LNCAP (cell line): ENCODE results near the gene AGAP9.

Experiments
- TF ChIP-seq, protein P1 (sequence below): fragments of 450-650 bp; IDR thresholded peaks from 2 replicates; pipeline ENCODE4 v1.5.1; 2017; ENCODE audit warnings: mild to moderate bottlenecking

Gene AGAP9

DNA sequence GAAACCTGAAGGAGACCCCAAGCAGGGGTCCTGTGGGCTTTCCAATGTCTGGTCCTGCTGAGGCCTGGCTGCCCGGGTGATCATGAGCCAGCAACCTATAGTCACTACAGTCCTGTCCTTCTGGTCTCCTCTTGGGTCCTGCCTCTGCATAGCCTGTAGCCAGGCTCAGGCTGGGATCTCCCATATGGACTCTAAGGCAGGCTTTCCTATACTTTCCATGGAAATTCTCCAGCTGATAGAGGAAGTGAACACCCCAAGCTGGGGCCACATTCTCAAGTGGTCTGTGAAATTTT, 66.0 kb downstream of the AGAP9 start:
- TF ChIP-seq, protein P1, sequence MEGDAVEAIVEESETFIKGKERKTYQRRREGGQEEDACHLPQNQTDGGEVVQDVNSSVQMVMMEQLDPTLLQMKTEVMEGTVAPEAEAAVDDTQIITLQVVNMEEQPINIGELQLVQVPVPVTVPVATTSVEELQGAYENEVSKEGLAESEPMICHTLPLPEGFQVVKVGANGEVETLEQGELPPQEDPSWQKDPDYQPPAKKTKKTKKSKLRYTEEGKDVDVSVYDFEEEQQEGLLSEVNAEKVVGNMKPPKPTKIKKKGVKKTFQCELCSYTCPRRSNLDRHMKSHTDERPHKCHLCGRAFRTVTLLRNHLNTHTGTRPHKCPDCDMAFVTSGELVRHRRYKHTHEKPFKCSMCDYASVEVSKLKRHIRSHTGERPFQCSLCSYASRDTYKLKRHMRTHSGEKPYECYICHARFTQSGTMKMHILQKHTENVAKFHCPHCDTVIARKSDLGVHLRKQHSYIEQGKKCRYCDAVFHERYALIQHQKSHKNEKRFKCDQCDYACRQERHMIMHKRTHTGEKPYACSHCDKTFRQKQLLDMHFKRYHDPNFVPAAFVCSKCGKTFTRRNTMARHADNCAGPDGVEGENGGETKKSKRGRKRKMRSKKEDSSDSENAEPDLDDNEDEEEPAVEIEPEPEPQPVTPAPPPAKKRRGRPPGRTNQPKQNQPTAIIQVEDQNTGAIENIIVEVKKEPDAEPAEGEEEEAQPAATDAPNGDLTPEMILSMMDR, result no peak

DNA sequence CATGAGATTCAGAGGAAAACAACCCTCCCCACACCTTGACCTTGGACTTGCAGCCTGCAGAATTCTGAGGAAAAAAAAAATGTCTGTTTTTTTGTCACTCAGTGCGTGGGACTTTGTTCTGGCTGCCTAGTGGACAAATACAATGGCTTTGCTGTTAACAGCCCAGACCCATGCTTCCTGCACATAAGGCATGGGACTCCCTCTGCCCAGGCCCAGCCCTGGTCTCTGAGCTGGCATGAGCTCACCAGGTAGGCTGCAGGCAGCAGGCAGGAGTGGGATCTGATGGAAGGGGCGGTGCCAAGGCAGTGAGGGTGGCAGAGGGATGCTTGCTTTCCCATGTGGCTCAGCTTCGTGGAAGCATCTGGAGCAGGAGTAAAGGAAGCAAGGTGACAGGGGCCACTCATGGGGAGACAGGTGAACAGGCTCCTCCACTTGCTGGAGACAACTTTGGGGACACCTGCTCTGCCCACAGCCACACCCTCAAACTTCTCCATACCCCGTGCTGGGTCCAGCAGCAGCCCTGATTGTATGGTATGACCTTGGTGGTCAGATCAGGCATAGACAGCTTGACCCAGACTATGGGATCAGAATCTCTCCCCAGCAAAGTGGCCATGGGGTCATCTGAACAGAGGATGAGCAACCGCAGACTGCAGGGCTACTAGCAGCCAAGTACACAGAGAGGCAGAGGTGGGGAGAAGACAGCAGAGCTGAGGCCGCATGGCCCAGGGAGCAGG, 66.5 kb downstream of the AGAP9 start:
- TF ChIP-seq, protein P1, result no peak

DNA sequence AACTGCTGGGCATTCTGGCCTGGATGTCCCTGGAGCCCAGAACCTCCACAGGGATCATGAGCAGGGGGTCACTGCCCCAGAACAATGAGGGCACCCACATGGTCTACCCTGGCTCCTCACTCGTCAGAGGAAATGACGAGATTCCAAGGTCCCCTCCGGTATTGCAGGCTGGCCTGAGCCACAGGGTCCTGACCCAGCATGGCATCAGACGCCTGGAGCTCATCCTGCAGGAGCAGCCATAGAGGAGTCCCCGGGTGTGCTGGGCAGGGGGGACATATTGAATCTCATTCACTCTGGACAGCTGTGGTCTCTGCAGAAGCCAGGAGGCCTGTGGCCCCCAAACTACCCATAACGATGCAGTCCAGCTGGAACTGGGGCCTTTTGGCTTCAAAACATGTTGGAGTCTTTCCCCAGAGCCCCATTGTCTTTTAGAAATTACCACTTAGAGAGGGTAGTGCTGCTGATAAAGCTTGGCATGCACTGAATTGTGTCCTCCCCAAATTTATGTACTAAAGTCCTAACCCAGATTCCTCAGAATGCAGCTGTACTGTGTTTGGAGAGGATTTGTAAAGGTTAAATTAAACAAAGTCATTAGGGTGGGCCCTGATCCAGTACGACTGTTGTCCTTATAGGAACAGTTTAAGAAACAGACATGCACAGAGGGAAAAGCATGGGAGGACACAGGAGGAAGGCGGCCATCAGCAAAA, 67.2 kb downstream of the AGAP9 start:
- TF ChIP-seq, protein P1, result no peak

DNA sequence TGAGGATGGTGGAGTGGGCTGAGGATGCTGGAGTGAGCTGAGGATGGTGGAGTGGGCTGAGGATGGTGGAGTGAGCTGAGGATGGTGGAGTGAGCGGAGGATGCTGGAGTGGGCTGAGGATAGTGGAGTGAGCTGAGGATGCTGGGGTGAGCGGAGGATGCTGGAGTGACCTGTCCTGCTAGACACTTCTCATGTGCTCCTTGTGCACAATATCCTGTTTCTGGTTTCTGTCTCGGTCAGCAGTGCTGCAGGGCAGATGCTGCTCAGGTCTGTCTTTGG, 68.7 kb downstream of the AGAP9 start:
- TF ChIP-seq, protein P1, result no peak

DNA sequence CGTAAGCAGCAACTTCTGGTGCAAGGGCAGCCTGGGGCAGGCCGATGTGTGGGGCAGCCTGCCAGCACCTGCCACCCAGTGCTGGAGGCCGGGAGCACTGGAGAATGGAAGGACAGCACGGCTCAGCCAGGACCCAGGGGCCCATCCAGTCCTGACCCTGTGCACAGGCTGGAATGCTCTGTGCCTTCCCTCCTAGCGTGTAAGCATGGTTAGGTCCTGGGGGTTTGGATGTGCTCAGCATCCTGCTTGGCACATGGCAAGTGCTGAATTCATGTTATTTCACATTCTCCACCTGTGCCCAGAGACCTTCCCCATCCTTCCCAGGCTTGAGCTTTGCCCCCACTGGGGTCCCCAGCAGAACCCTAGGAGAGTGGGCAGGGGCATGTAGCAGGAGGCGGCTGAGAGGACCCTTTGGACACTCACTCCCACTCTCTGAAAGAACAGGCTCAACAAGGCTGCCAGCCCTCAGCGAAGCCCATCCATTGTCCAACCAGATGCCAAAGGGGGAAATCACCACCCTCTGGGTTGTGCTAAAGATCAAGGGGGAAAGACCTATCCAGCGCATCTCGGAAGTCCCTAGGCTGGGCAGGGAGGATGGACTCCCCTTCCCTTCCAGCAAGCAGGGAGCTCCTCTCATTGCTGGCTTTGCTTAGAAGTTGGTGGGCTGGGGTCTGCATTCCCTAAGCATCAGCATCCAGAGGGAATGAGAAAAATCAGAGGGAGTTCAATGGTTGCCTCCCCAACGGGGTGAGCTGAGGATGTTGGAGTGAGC, 69.2 kb downstream of the AGAP9 start:
- TF ChIP-seq, protein P1, result no peak

DNA sequence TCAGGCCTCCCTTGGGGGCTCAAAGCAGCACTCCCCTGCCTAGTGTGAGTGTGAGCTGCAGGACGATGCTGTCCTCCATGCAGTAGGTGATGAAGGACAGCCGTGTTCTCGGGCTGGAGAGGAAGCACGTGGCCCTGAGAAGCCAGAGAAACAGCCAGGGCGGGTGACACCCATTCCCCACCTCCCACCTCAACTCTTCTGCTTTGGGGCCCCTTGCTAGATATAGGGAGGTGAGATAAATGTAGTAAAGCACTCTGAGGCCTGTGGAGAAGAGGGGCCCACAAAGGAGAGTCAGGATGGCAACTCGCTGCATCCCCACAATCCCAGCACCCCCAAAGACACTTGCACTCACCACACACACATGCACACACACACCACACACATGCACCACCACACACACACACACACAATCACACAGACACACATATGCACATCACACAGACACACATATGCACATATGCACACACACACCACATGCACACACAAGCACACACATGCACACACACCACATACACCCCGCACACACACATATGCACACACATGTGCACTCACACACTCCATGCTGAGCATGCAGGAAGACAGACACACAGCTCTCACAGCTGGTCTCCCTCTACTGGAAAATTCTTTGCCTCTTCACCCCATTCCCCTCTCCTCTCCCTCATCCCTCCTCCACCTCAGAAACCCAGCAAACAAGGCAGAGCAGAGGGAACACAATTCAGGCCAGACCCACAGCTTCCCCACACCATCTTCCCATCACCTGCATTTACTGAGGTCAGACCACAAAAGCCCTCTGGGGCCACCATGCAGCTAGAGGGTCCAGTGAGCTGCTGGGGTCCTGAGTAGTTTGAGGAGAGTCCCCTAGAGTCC, 70.1 kb downstream of the AGAP9 start:
- TF ChIP-seq, protein P1, result no peak

DNA sequence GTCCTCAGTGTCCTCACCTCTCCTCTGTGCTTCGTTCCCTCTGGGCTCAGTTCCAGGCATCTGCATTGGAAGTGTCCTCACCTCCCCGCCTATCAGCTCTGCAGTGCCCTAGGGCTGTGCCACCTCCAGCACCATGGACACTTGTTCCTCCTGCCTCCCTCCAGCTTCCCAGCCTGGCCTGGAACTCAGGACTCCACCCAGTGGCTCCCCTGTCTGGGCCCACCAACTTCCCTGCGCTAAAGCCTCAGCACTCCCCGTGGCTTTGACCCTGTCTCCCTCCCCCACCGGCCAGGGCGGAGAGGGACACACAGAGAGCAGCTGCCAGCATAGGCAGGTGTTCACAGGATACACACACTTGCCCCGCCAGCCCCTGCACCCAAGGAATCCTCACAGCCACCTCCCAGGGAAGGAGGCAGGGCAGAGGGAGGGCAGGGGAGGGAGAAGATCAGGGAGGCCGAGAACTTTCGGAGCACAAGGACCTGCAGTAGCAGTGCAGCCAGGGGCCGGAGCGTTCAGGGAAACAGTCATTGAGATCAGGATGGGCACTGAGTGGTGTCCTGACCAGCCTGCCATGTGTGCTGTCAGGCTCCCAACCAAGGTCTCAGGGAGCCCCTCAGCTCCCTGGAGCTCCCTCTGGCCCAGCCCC, 70.8 kb downstream of the AGAP9 start:
- TF ChIP-seq, protein P1, result no peak
